OCI-LY3 (cell line): Measurements from ENCODE around the gene MRPS14.

Source experiments
- EZH2phosphoT487 ChIP-seq: fragments of 200-600 bp; shearing (Covaris generic); IDR thresholded peaks from 2 replicates; pipeline ENCODE4 v1.6.1; 2018; ENCODE audit warnings: antibody characterized with exemption, mixed run types, low read depth
- TF ChIP-seq, protein P1 (sequence below): fragments of 200-600, 300-600 bp; sonication (generic); IDR thresholded peaks from 2 replicates; pipeline ENCODE4 v1.5.1; 2014; ENCODE audit warnings: antibody characterized with exemption, low read length, low read depth

DNA sequence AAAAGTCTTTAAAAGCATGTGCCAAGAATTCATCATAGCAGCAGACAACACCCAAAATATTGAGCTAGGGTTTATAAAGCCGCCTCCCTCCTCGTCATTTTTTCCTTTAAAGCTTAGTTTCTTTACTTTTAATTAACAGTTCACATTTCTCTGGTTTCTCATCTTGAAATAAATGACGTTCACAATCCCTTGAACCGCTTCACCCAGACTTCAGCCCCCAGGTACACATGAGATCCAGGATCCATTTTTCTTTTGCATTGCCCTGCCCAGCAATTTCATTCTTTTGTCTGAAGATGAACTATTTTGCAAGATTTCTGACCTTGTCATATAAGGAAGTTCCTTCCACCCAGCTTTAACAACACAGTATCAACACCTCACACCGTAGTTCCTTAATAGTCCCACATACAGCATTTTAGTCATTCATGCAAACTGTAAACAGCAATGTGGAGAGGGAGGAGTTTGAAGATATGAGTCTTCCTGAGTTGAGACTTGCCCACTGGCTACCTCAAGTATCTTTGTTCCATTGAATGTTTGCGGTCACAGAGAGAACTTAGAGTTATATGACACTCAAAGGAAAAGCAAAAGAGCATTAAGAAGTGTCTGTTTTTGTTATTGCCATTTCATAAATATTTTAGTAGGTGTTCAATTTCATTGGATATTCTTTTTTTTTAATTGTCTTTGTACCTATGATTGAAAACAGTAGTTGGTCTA lies 58.8 kb downstream of the MRPS14 start:
- TF ChIP-seq, protein P1, sequence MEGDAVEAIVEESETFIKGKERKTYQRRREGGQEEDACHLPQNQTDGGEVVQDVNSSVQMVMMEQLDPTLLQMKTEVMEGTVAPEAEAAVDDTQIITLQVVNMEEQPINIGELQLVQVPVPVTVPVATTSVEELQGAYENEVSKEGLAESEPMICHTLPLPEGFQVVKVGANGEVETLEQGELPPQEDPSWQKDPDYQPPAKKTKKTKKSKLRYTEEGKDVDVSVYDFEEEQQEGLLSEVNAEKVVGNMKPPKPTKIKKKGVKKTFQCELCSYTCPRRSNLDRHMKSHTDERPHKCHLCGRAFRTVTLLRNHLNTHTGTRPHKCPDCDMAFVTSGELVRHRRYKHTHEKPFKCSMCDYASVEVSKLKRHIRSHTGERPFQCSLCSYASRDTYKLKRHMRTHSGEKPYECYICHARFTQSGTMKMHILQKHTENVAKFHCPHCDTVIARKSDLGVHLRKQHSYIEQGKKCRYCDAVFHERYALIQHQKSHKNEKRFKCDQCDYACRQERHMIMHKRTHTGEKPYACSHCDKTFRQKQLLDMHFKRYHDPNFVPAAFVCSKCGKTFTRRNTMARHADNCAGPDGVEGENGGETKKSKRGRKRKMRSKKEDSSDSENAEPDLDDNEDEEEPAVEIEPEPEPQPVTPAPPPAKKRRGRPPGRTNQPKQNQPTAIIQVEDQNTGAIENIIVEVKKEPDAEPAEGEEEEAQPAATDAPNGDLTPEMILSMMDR: no peak
- no peak for TF ChIP-seq EZH2phosphoT487
